Lung (tissue), 12 donors: ENCODE data around the gene GOLIM4. TPM values are rescaled to one million over a fixed set of nuclear protein-coding genes. Genes with fewer than 3 reads are reported as not detected.

Experiments used
- ATAC-seq: fragments of 200-7000 bp; cut with Tn5 transposase; one replicate; pipeline ENCODE4 v1.9.1; 2020; ENCODE audit warnings: moderate number of reproducible peaks; ENCODE audit not compliant: insufficient read depth, low FRiP score
- DNase-seq, 3 donors: peaks; one replicate each; pipeline ENCODE4 v3.0.0-alpha.2; 2013 to 2017
- H3K27ac ChIP-seq, 2 donors: one replicate each; pipeline ENCODE4 v1.5.1; 2013; ENCODE audit warnings: mild to moderate bottlenecking in 2 of 2, moderate library complexity in 2 of 2, control low read depth in 1 of 2, inconsistent platforms in 1 of 2, low read depth in 1 of 2, low read length in 1 of 2
- H3K27me3 ChIP-seq, 3 donors: one replicate each; pipeline ENCODE4 v1.5.1; 2013; ENCODE audit warnings: low read length in 2 of 3; ENCODE audit not compliant: control insufficient read depth in 3 of 3, insufficient read depth in 3 of 3
- H3K36me3 ChIP-seq, 4 donors: one replicate each; pipeline ENCODE4 v1.5.1; 2013; ENCODE audit warnings: low read length in 4 of 4, mild to moderate bottlenecking in 1 of 4, moderate library complexity in 1 of 4; ENCODE audit not compliant: control insufficient read depth in 4 of 4, insufficient read depth in 4 of 4
- H3K4me1 ChIP-seq, 5 donors: one replicate each; pipeline ENCODE4 v1.5.1; 2013; ENCODE audit warnings: low read length in 5 of 5, mild to moderate bottlenecking in 2 of 5, moderate library complexity in 1 of 5; ENCODE audit not compliant: control insufficient read depth in 5 of 5, insufficient read depth in 5 of 5
- H3K4me3 ChIP-seq: one replicate; pipeline ENCODE4 v1.5.1; 2013; ENCODE audit warnings: mild to moderate bottlenecking, control low read depth, moderate library complexity
- H3K9ac ChIP-seq, 2 donors: one replicate each; pipeline ENCODE4 v1.5.1; 2013; ENCODE audit warnings: low read length in 2 of 2, control low read depth in 1 of 2; ENCODE audit not compliant: insufficient read depth in 1 of 2
- H3K9me3 ChIP-seq, 4 donors: one replicate each; pipeline ENCODE4 v1.5.1; 2013; ENCODE audit warnings: low read length in 3 of 4, mild to moderate bottlenecking in 1 of 4, moderate library complexity in 1 of 4; ENCODE audit not compliant: control insufficient read depth in 4 of 4, insufficient read depth in 3 of 4
- CTCF ChIP-seq: IDR thresholded peaks from 2 replicates; pipeline ENCODE4 v1.5.1; 2012; ENCODE audit warnings: mild to moderate bottlenecking; ENCODE audit errors: control extremely low read depth, extremely low read depth
- WGBS, 2 donors: extraction: QIAGEN DNeasy Blood & Tissue Kit; methylation state at CpG; one replicate each; pipeline ENCODE4 v1.1.7; 2013; 5-methylcytosine and 5-hydroxymethylcytosine counted together
- polyA plus RNA-seq, 2 donors: library from polyadenylated mRNA; stranded (reverse); fragments of 200-250 nt; gene quantifications; one replicate each; pipeline ENCODE4 v1.2.1, GENCODE V29; 2013
- total RNA-seq, 2 donors: library from RNA; depleted of rRNA in 1 of 2; stranded (reverse); fragments of >200 nt in 1 of 2; gene quantifications; one replicate each; pipeline ENCODE4 v1.2.1, GENCODE V29; 2014 to 2021
- donor health status: control.
- donor health status: control.
- donor health status: Bipolar disorder and iron deficiency.
- donor health status: healthy.
- donor health status: DM: yes; HTN: yes; CAD: no.

Gene GOLIM4
- total and polyA plus RNA-seq, 4 donors: 22.2 to 52.9 (median 33.3) TPM

- no peaks in the 10 kb centered on the region for H3K9me3 ChIP-seq
- no peak for TF ChIP-seq CTCF
- WGBS, 2 donors: 43 to 61% methylated on average over 4 of the region's 4 CpGs
- H3K36me3 ChIP-seq: no peaks in the 10 kb centered on the region
- ATAC-seq (no peak), DNase-seq (peak; percentile 60 to 93 (median 88))
- no peak overlapping the region for H3K4me3 ChIP-seq
- H3K27me3 ChIP-seq: no peaks in the 10 kb centered on the region
- H3K27ac ChIP-seq: peak overlapping the region in 1 of 2 donors; percentile 17
- no peak overlapping the region for H3K9ac ChIP-seq
- peaks cover 0 to 46% (median 1%) of the 10 kb centered on the region in 5 donors for H3K4me1 ChIP-seq
These were observed 25.7 kb upstream of the GOLIM4 start for GRCh38 chr3:168121184-168122017.

- WGBS, 2 donors: 33 to 44% methylated on average over 2 of the region's 2 CpGs
- H3K27me3 ChIP-seq: no peaks in the 10 kb centered on the region
- ATAC-seq (no peak), DNase-seq (no peak)
- H3K36me3 ChIP-seq: no peaks in the 10 kb centered on the region
- H3K4me3 ChIP-seq: no peak overlapping the region
- H3K9me3 ChIP-seq: no peaks in the 10 kb centered on the region
- H3K4me1 ChIP-seq: peaks cover 0 to 35% (median 4%) of the 10 kb centered on the region in 5 donors
- no peak overlapping the region for H3K9ac ChIP-seq
- peak overlapping the region; percentile 17 to 33 for H3K27ac ChIP-seq
- TF ChIP-seq CTCF: no peak
These were observed 22.2 kb upstream of the GOLIM4 start for GRCh38 chr3:168117853-168118313.

GRCh38 chr3:168117059-168117458 is 21.3 kb upstream of the GOLIM4 start:
- WGBS, 2 donors: 29 to 38% methylated on average over 3 of the region's 3 CpGs
- H3K9ac ChIP-seq: no peak overlapping the region
- DNase-seq (peak in 2 of 3 donors; percentile 32 to 67), ATAC-seq (peak; percentile 35)
- no peaks in the 10 kb centered on the region for H3K36me3 ChIP-seq
- H3K4me3 ChIP-seq: no peak overlapping the region
- peaks cover 0 to 30% (median 4%) of the 10 kb centered on the region in 5 donors for H3K4me1 ChIP-seq
- H3K9me3 ChIP-seq: no peaks in the 10 kb centered on the region
- no peak for TF ChIP-seq CTCF
- no peaks in the 10 kb centered on the region for H3K27me3 ChIP-seq
- peak overlapping the region in 1 of 2 donors; percentile 46 for H3K27ac ChIP-seq
